WI38 (cell line): ENCODE measurements around the gene HPCA.

ENCODE experiments used
- H3K4me3 ChIP-seq: 2 replicates; pipeline ENCODE4 v1.5.1; 2011; ENCODE audit warnings: low read depth, mild to moderate bottlenecking, control low read depth, low read length
- TF ChIP-seq, protein P1 (sequence below): IDR thresholded peaks from 2 replicates; pipeline ENCODE4 v1.5.1; 2012; ENCODE audit warnings: low read depth, mild to moderate bottlenecking, control low read depth, low read length

The HPCA gene

GRCh38 chr1:32861904-32862695 lies 24.2 kb upstream of the HPCA start:
- TF ChIP-seq, protein P1, sequence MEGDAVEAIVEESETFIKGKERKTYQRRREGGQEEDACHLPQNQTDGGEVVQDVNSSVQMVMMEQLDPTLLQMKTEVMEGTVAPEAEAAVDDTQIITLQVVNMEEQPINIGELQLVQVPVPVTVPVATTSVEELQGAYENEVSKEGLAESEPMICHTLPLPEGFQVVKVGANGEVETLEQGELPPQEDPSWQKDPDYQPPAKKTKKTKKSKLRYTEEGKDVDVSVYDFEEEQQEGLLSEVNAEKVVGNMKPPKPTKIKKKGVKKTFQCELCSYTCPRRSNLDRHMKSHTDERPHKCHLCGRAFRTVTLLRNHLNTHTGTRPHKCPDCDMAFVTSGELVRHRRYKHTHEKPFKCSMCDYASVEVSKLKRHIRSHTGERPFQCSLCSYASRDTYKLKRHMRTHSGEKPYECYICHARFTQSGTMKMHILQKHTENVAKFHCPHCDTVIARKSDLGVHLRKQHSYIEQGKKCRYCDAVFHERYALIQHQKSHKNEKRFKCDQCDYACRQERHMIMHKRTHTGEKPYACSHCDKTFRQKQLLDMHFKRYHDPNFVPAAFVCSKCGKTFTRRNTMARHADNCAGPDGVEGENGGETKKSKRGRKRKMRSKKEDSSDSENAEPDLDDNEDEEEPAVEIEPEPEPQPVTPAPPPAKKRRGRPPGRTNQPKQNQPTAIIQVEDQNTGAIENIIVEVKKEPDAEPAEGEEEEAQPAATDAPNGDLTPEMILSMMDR: no peak
- no peak overlapping the region for H3K4me3 ChIP-seq

DNA sequence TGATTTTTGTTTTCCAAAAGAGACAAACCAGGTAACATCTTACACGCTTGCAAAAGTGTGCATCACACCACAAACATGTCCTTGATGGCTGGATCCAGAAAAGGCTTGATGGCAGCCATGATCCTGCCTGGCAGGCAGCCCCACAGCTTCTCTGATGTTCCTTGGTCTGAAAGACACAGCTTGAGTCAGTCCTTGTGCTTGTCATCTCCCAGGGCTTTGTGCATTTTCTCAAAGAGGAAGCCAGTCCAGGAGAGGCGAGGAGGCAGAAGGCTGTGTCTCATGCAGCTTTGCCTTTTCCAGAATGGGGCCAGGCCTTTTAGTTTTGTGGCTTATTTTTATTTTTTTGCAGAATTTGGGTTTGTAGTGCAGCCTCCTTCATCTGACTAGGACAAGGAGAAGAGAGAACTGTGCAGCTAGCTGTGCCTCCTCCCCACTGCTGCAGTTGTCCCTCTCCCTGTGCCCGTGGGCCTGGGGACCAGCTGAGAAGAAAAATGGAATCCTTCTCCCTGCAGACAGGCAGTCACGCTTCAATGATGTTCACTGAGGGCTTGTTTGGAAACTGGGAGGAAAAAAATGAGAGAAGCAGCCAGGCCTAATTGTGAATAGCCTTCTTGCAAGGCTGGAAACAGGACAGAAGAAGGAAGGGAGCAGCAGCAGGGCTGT lies 22.9 kb upstream of the HPCA start:
- H3K4me3 ChIP-seq: no peak overlapping the region
- TF ChIP-seq, protein P1: no peak

DNA sequence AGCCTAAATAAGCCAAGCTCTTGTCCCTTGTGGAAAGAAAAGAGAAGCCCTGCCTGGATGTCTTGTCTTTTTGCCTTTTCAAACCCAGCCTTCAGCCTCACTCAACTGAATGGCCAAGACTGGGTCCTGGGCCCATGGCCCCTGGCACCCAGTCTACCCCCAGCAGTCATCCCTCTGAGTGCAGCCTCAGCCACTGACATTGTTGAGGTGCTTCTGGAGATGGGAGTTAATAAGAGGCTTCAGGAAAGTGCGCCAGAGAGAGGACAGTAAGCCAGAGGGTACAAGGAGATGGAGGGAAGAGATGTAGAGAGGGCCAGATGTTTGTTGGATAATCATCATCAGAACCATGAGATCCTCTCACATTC lies 22.4 kb upstream of the HPCA start:
- H3K4me3 ChIP-seq: no peak overlapping the region
- TF ChIP-seq, protein P1: no peak

- no peak overlapping the region for H3K4me3 ChIP-seq
- TF ChIP-seq, protein P1: no peak
Measured at GRCh38 chr1:32864375-32865019, 21.8 kb upstream of the HPCA start.

DNA sequence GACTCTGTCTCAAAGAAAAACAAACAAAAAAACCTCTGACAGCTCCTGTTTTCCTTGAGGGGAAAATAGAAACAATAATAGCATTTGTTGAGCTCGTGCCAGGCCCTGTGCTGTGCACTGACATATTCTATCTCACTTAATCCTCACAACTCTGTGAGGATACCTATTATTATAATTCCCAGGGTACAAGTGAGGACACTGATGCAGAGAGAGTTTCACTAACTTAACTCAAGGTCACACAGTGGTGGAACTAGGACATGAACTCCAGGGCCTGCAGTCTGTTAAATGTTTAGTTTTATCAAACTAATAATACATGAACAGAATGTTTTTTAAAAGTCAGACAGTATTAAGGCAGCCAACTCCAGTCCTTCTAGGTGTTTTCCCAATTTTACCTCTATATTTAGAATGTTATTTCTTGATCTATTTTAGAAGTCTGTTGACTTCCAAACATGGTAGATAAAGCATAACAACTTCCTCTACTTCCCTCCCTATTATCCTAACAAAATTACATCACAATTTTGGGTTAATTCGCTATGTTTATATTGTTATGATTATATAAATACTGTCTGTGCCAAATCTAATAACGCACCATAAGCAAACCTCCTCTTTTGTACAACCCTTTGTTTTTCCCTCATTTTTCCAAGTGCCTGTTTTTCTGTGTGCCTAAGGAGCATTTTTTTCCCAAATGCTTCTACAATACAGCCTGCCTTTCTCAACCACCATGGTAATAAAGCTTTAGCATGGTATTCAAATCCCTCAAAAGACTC lies 20.5 kb upstream of the HPCA start:
- TF ChIP-seq, protein P1: no peak
- H3K4me3 ChIP-seq: no peak overlapping the region

GRCh38 chr1:32867151-32867550 lies 19.1 kb upstream of the HPCA start:
- H3K4me3 ChIP-seq: no peak overlapping the region
- TF ChIP-seq, protein P1: no peak
